ENCODE data around the gene SYDE2.

Gene SYDE2

DNA sequence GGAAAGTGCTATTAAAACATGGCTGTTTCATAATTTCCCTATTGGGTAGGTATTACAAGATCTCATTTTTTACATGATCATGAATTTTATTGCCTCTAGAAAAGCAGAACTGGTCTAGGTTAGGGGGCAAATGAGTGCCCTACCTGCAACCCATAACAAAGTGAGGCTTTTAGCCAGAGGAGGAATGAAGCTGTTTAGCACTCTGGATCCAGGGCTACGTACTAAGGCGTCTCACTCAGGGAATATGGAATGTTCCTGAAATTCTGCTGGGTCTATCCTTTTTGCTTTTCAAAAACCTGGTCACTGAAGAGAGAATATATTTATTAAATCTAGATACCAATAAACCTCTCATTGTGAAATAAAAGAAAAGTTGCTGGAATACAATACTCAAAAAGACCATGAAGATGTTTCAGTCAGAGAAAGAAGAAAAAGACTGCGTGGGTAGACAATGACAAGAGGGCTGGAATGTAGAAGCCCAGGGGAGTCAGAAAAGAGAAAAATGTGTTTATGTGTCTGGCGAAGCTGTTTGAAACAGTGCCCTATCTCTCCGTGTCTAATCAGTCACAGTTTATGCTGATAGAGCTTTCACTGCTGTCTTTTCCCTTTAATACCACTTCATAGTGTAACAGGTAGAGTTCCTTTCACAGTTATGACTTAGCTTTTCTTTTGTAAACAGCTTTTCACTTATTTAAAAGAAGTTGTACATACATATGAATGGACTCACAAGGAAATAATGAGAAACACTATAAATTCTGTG, 25.0 kb upstream of the SYDE2 start:
- no peak overlapping the region for H3K4me2 ChIP-seq
- TF ChIP-seq, protein P1, sequence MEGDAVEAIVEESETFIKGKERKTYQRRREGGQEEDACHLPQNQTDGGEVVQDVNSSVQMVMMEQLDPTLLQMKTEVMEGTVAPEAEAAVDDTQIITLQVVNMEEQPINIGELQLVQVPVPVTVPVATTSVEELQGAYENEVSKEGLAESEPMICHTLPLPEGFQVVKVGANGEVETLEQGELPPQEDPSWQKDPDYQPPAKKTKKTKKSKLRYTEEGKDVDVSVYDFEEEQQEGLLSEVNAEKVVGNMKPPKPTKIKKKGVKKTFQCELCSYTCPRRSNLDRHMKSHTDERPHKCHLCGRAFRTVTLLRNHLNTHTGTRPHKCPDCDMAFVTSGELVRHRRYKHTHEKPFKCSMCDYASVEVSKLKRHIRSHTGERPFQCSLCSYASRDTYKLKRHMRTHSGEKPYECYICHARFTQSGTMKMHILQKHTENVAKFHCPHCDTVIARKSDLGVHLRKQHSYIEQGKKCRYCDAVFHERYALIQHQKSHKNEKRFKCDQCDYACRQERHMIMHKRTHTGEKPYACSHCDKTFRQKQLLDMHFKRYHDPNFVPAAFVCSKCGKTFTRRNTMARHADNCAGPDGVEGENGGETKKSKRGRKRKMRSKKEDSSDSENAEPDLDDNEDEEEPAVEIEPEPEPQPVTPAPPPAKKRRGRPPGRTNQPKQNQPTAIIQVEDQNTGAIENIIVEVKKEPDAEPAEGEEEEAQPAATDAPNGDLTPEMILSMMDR (conservative IDR thresholded peaks at IDR 0.05; ENCODE audit: low read depth, low read length), result no peak
- no peak overlapping the region for H3K9ac ChIP-seq
- H3K27me3 ChIP-seq (ENCODE audit: insufficient read depth, low read depth), result no peaks in the 10 kb centered on the region
- no peaks in the 10 kb centered on the region for H3K79me2 ChIP-seq (ENCODE audit: insufficient read depth, low read depth)
- no peaks in the 10 kb centered on the region for H3K4me1 ChIP-seq (ENCODE audit: low read depth, poor library complexity, severe bottlenecking)
- no peaks in the 10 kb centered on the region for H3K36me3 ChIP-seq (ENCODE audit: insufficient read depth)
- H3K4me3 ChIP-seq (IDR thresholded peaks at IDR 0.05; ENCODE audit: insufficient read depth, low read depth, low read length), result no peak overlapping the region
- no peak overlapping the region for H3K27ac ChIP-seq
- H2AFZ ChIP-seq (ENCODE audit: low read depth), result no peak overlapping the region
- no peaks in the 10 kb centered on the region for H4K20me1 ChIP-seq (ENCODE audit: insufficient read depth)

DNA sequence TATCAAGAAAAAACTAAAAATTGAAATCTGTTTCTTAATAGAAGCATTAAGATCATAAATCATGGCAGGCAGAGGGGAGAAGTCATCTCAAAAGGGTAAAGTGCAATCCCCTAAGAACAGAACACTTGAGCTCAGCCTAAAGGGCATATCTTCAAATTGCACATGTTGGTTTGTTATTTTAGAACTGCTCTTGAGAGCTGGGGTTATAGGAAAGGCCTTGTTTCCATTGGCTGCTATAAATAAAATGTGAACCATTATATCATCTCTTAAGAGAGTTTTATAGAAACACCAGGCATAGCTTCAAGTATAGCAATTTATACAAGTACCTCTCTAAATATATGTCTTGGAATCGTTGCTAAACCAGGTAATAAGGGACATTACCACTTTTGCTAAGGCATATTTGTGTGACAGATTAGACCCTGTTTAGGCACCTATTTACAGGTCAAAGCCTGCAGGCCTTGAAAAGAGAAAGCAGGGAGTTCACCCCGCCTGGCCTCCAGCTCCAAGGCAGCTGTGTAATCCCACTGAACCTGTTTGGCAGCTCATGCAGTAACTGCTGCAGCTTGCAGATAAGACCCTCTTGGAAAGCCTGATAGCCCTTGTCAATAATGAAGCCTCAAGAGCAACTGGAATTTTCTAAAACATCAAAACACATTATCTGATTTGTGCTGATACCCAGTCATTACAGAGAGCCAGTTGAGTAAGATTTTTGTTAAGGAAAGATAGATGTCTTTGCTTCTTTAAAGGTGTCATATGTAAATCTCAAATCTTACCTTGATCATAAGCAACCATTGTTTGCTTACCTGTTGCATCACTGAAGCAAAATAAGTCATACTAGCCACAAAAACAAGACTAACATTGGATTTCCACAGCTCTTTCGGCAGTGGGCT, 24.2 kb upstream of the SYDE2 start:
- Histone ChIP-seq H3K27ac (no peak overlapping the region), H3K79me2 (ENCODE audit: insufficient read depth, low read depth) (no peaks in the 10 kb centered on the region), H2AFZ (ENCODE audit: low read depth) (no peak overlapping the region), H3K9ac (no peak overlapping the region), H4K20me1 (ENCODE audit: insufficient read depth) (no peaks in the 10 kb centered on the region), H3K4me2 (no peak overlapping the region), H3K36me3 (ENCODE audit: insufficient read depth) (no peaks in the 10 kb centered on the region), H3K27me3 (ENCODE audit: insufficient read depth, low read depth) (no peaks in the 10 kb centered on the region), H3K4me1 (ENCODE audit: low read depth, poor library complexity, severe bottlenecking) (no peaks in the 10 kb centered on the region), H3K4me3 (IDR thresholded peaks at IDR 0.05; ENCODE audit: insufficient read depth, low read depth, low read length) (no peak overlapping the region)
- TF ChIP-seq, protein P1 (conservative IDR thresholded peaks at IDR 0.05; ENCODE audit: low read depth, low read length), result no peak

DNA sequence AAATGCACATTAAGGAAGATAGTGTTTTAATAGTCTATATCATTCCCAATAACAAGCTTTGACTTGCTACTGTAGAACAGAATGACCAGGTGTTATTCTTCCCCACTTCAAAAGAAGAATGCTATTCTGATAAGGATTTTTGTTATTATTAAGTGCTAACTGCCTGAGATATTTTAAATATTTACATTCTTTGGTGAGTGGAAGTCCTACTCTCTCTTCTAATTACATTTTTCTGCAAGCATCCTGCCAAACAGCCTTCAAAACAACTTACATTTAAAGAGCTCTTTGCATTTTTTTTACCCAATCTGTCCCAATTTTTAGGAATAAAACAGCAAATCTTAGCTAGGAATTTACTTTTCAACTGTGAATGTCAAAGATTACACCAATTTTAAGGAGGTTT, 23.5 kb upstream of the SYDE2 start:
- Histone ChIP-seq H3K4me1 (ENCODE audit: low read depth, poor library complexity, severe bottlenecking) (no peaks in the 10 kb centered on the region), H2AFZ (ENCODE audit: low read depth) (no peak overlapping the region), H4K20me1 (ENCODE audit: insufficient read depth) (no peaks in the 10 kb centered on the region), H3K36me3 (ENCODE audit: insufficient read depth) (no peaks in the 10 kb centered on the region), H3K27me3 (ENCODE audit: insufficient read depth, low read depth) (no peaks in the 10 kb centered on the region), H3K79me2 (ENCODE audit: insufficient read depth, low read depth) (no peaks in the 10 kb centered on the region), H3K27ac (no peak overlapping the region), H3K4me2 (no peak overlapping the region), H3K4me3 (IDR thresholded peaks at IDR 0.05; ENCODE audit: insufficient read depth, low read depth, low read length) (no peak overlapping the region), H3K9ac (no peak overlapping the region)
- TF ChIP-seq, protein P1 (conservative IDR thresholded peaks at IDR 0.05; ENCODE audit: low read depth, low read length), result no peak

DNA sequence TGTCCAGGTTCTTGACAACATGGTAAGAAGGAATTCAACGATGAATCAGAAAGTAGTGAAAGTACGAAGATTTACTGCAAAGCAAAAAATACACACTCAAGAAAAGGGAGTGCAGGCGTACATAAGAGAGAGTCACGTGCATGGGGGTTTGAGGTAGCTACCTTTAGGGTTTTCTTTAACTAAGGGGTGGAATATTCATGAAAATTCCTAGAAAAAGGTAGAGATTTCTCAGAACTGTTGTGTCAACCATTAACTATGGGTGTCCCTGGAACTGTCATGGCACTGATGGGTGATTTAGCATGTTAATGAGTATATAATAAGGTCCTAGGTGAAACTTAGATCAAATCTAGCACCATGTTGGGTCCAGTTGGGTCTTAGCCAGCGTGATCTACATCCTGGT, 22.5 kb upstream of the SYDE2 start:
- TF ChIP-seq, protein P1 (conservative IDR thresholded peaks at IDR 0.05; ENCODE audit: low read depth, low read length), result no peak
- H3K27ac ChIP-seq, result no peak overlapping the region
- H2AFZ ChIP-seq (ENCODE audit: low read depth), result no peak overlapping the region

More for the DNA sequence above, 22.5 kb upstream of the SYDE2 start:
- Histone ChIP-seq H3K36me3 (ENCODE audit: insufficient read depth) (no peaks in the 10 kb centered on the region), H3K4me1 (ENCODE audit: low read depth, poor library complexity, severe bottlenecking) (no peaks in the 10 kb centered on the region), H4K20me1 (ENCODE audit: insufficient read depth) (no peaks in the 10 kb centered on the region), H3K9ac (no peak overlapping the region), H3K79me2 (ENCODE audit: insufficient read depth, low read depth) (no peaks in the 10 kb centered on the region), H3K4me3 (IDR thresholded peaks at IDR 0.05; ENCODE audit: insufficient read depth, low read depth, low read length) (no peak overlapping the region), H3K4me2 (no peak overlapping the region), H3K27me3 (ENCODE audit: insufficient read depth, low read depth) (no peaks in the 10 kb centered on the region)
